ENCODE data around the gene CCDC178. TPM values are rescaled to one million over a fixed set of nuclear protein-coding genes. Genes with fewer than 3 reads are reported as not detected.

CCDC178 gene
- polyA plus RNA-seq, 1 donor from 2014 or later = not detected

- Histone ChIP-seq H3K79me2 (replicated peaks; ENCODE audit: insufficient read depth, low read length) (no peaks in the 10 kb centered on the region), H2AFZ (ENCODE audit: low read depth, low read length) (no peak overlapping the region), H3F3A (ENCODE audit: insufficient read depth, low read length, poor library complexity, severe bottlenecking) (no peaks in the 10 kb centered on the region), H3K9me3 (ENCODE audit: low read length) (no peaks in the 10 kb centered on the region), H3K9me2 (ENCODE audit: insufficient read depth, low read length) (no peaks in the 10 kb centered on the region), H3K4me2 (ENCODE audit: low read length) (no peak overlapping the region), H3K36me3 (ENCODE audit: insufficient read depth, low read length) (no peaks in the 10 kb centered on the region), H3K27ac (ENCODE audit: low read length) (no peak overlapping the region), H3K4me3 (ENCODE audit: low read length) (no peak overlapping the region), H4K20me1 (ENCODE audit: insufficient read depth) (no peaks in the 10 kb centered on the region), H3K9ac (ENCODE audit: low read length) (no peak overlapping the region), H3K27me3 (ENCODE audit: insufficient read depth, low read depth, low read length) (no peaks in the 10 kb centered on the region)
- no peak for TF ChIP-seq MXI1 (conservative IDR thresholded peaks at IDR 0.05; ENCODE audit: poor library complexity, severe bottlenecking)
- no peak for TF ChIP-seq POLR2AphosphoS5 (IDR thresholded peaks at IDR 0.05)
- no peak for TF ChIP-seq EP300 (conservative IDR thresholded peaks at IDR 0.05; ENCODE audit: poor library complexity, severe bottlenecking)
- no peak for TF ChIP-seq SMC3 (conservative IDR thresholded peaks at IDR 0.05; ENCODE audit: poor library complexity)
- TF ChIP-seq REST (IDR thresholded peaks at IDR 0.05; ENCODE audit: borderline replicate concordance) = no peak
- TF ChIP-seq RAD21 (conservative IDR thresholded peaks at IDR 0.05) = no peak
These were observed 549.4 kb downstream of the CCDC178 start for GRCh38 chr18:32891130-32891529.

GRCh38 chr18:32889615-32890593 is 550.6 kb downstream of the CCDC178 start:
- Histone ChIP-seq H3K9ac (ENCODE audit: low read length) (no peak overlapping the region), H3K4me3 (ENCODE audit: low read length) (no peak overlapping the region), H3F3A (ENCODE audit: insufficient read depth, low read length, poor library complexity, severe bottlenecking) (no peaks in the 10 kb centered on the region), H2AFZ (ENCODE audit: low read depth, low read length) (no peak overlapping the region), H3K9me2 (ENCODE audit: insufficient read depth, low read length) (no peaks in the 10 kb centered on the region), H3K79me2 (replicated peaks; ENCODE audit: insufficient read depth, low read length) (no peaks in the 10 kb centered on the region), H3K36me3 (ENCODE audit: insufficient read depth, low read length) (no peaks in the 10 kb centered on the region), H3K27ac (ENCODE audit: low read length) (no peak overlapping the region), H4K20me1 (ENCODE audit: insufficient read depth) (no peaks in the 10 kb centered on the region), H3K9me3 (ENCODE audit: low read length) (no peaks in the 10 kb centered on the region), H3K4me2 (ENCODE audit: low read length) (no peak overlapping the region), H3K27me3 (ENCODE audit: insufficient read depth, low read depth, low read length) (no peaks in the 10 kb centered on the region)
- TF ChIP-seq CTCF (IDR thresholded peaks at IDR 0.05; ENCODE audit: poor library complexity, severe bottlenecking) (no peak), EZH2 (IDR thresholded peaks at IDR 0.05; ENCODE audit: borderline replicate concordance, insufficient read depth, low read length, poor library complexity, severe bottlenecking) (no peak), TAF1 (IDR thresholded peaks at IDR 0.05; ENCODE audit: low read depth) (no peak), RAD21 (conservative IDR thresholded peaks at IDR 0.05) (no peak), MXI1 (conservative IDR thresholded peaks at IDR 0.05; ENCODE audit: poor library complexity, severe bottlenecking) (no peak), EP300 (conservative IDR thresholded peaks at IDR 0.05; ENCODE audit: poor library complexity, severe bottlenecking) (no peak), REST (IDR thresholded peaks at IDR 0.05; ENCODE audit: borderline replicate concordance) (no peak), SMC3 (conservative IDR thresholded peaks at IDR 0.05; ENCODE audit: poor library complexity) (no peak), POLR2AphosphoS5 (IDR thresholded peaks at IDR 0.05) (no peak)
